Measurements from ENCODE around the gene STRIP2. TPM values are rescaled to one million over a fixed set of nuclear protein-coding genes. Genes with fewer than 3 reads are reported as not detected.

The STRIP2 gene
- total RNA-seq, 1 experiment from 2014 or later: 6.5 TPM

GRCh38 chr7:129479831-129480230, 45.6 kb downstream of the STRIP2 start:
- Mint-ChIP-seq H3K4me3 (no peak overlapping the region), H3K36me3 (peaks cover 32% of the 10 kb centered on the region), H3K4me1 (no peaks in the 10 kb centered on the region), H3K9me3 (peaks cover 11% of the 10 kb centered on the region), H3K27me3 (ENCODE audit: low read depth) (no peaks in the 10 kb centered on the region), H3K27ac (no peak overlapping the region)
- no peak for ATAC-seq
- CTCF ChIA-PET: no interaction called here
- DNase-seq (ENCODE audit: low spot score): no peak
- TF ChIP-seq PRDM15 (CRISPR knock-in tag; IDR thresholded peaks at IDR 0.05): no peak
- TF ChIP-seq ARID4B (CRISPR knock-in tag; IDR thresholded peaks at IDR 0.05; ENCODE audit: borderline replicate concordance): no peak
- no peak for TF ChIP-seq ATF6 (CRISPR knock-in tag; IDR thresholded peaks at IDR 0.05)
- no peak for TF ChIP-seq TCF7 (CRISPR knock-in tag; IDR thresholded peaks at IDR 0.05; ENCODE audit: low read depth)
- no peak for TF ChIP-seq SOX15 (CRISPR knock-in tag; IDR thresholded peaks at IDR 0.05)
- no peak for TF ChIP-seq OVOL2 (CRISPR knock-in tag; IDR thresholded peaks at IDR 0.05; ENCODE audit: borderline replicate concordance)
- no peak for TF ChIP-seq MAX (CRISPR knock-in tag; IDR thresholded peaks at IDR 0.05)
- no peak for TF ChIP-seq ZMAT4 (CRISPR knock-in tag; IDR thresholded peaks at IDR 0.05)
- TF ChIP-seq ZNF671 (CRISPR knock-in tag; IDR thresholded peaks at IDR 0.05): no peak
- no peak for TF ChIP-seq ESRRA (CRISPR knock-in tag; IDR thresholded peaks at IDR 0.05; ENCODE audit: borderline replicate concordance)
- TF ChIP-seq ZNF263 (CRISPR knock-in tag; IDR thresholded peaks at IDR 0.05; ENCODE audit: low read depth): no peak
- no peak for TF ChIP-seq HMGA2 (CRISPR knock-in tag; IDR thresholded peaks at IDR 0.05)
- no peak for TF ChIP-seq ETV6 (CRISPR knock-in tag; IDR thresholded peaks at IDR 0.05)
- TF ChIP-seq E2F1 (CRISPR knock-in tag; IDR thresholded peaks at IDR 0.05): no peak
- no peak for TF ChIP-seq ZNF532 (CRISPR knock-in tag; IDR thresholded peaks at IDR 0.05; ENCODE audit: borderline replicate concordance)
- no peak for TF ChIP-seq JAZF1 (CRISPR knock-in tag; IDR thresholded peaks at IDR 0.05)
- TF ChIP-seq IRF1 (CRISPR knock-in tag; IDR thresholded peaks at IDR 0.05): no peak
- POLR2A ChIA-PET: no interaction called here

Measured in WTC11 (cell line).